ENCODE measurements around the gene ISYNA1. TPM values are rescaled to one million over a fixed set of nuclear protein-coding genes. Genes with fewer than 3 reads are reported as not detected.

Gene ISYNA1
- total and polyA plus RNA-seq, 10 of the 15 experiments (the other 5 are each of a cell fraction or from before 2014, with no cell fraction given) = 1.9 to 37.0 (median 9.1) TPM

DNA sequence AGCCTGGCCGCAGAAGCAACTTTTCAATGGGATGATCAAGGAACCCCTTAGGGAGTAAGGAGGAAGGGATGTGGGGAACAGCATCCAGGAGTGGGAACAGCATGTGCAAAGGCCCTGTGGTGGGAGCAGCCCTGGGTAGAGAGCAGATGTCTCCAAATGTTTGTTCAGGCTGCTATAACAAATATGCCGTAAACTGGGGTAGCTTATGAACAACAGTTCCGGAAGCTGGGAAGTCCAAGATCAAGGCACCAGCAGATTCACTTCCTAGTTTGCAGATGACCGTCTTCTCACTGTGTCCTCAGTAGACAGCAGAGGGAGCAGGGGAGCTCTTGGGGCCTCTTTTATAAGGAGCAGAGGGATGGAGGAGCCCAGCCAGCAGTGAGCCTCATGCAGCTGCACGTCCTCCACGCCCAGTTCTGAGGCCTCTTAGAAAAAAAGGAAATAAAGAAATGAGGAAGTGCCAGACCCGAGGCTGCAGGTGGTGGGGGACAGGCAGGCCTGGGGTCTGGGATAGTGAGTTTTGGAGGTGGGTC lies 36.3 kb downstream of the ISYNA1 start (continued):
- TF ChIP-seq, protein P1, sequence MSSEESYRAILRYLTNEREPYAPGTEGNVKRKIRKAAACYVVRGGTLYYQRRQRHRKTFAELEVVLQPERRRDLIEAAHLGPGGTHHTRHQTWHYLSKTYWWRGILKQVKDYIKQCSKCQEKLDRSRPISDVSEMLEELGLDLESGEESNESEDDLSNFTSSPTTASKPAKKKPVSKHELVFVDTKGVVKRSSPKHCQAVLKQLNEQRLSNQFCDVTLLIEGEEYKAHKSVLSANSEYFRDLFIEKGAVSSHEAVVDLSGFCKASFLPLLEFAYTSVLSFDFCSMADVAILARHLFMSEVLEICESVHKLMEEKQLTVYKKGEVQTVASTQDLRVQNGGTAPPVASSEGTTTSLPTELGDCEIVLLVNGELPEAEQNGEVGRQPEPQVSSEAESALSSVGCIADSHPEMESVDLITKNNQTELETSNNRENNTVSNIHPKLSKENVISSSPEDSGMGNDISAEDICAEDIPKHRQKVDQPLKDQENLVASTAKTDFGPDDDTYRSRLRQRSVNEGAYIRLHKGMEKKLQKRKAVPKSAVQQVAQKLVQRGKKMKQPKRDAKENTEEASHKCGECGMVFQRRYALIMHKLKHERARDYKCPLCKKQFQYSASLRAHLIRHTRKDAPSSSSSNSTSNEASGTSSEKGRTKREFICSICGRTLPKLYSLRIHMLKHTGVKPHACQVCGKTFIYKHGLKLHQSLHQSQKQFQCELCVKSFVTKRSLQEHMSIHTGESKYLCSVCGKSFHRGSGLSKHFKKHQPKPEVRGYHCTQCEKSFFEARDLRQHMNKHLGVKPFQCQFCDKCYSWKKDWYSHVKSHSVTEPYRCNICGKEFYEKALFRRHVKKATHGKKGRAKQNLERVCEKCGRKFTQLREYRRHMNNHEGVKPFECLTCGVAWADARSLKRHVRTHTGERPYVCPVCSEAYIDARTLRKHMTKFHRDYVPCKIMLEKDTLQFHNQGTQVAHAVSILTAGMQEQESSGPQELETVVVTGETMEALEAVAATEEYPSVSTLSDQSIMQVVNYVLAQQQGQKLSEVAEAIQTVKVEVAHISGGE (CRISPR knock-in tag; IDR thresholded peaks at IDR 0.05) = no peak
- no peak for TF ChIP-seq SMAD5 (IDR thresholded peaks at IDR 0.05; ENCODE audit: low read depth)
- no peak for TF ChIP-seq E2F8 (IDR thresholded peaks at IDR 0.05; ENCODE audit: low read depth, partially characterized antibody)
- TF ChIP-seq SREBF2 (IDR thresholded peaks at IDR 0.05; ENCODE audit: low read length) = no peak
- TF ChIP-seq NFYB (IDR thresholded peaks at IDR 0.05; ENCODE audit: insufficient read depth, low read depth, low read length) = no peak
- 0 out of 2 replicates have a peak, but pooled peaks have one; percentile 17 for TF ChIP-seq GABPA (IDR thresholded peaks at IDR 0.05; ENCODE audit: low read depth)
- peak; percentile 85 for TF ChIP-seq SMARCA5 (IDR thresholded peaks at IDR 0.05)
- TF ChIP-seq, protein P2, sequence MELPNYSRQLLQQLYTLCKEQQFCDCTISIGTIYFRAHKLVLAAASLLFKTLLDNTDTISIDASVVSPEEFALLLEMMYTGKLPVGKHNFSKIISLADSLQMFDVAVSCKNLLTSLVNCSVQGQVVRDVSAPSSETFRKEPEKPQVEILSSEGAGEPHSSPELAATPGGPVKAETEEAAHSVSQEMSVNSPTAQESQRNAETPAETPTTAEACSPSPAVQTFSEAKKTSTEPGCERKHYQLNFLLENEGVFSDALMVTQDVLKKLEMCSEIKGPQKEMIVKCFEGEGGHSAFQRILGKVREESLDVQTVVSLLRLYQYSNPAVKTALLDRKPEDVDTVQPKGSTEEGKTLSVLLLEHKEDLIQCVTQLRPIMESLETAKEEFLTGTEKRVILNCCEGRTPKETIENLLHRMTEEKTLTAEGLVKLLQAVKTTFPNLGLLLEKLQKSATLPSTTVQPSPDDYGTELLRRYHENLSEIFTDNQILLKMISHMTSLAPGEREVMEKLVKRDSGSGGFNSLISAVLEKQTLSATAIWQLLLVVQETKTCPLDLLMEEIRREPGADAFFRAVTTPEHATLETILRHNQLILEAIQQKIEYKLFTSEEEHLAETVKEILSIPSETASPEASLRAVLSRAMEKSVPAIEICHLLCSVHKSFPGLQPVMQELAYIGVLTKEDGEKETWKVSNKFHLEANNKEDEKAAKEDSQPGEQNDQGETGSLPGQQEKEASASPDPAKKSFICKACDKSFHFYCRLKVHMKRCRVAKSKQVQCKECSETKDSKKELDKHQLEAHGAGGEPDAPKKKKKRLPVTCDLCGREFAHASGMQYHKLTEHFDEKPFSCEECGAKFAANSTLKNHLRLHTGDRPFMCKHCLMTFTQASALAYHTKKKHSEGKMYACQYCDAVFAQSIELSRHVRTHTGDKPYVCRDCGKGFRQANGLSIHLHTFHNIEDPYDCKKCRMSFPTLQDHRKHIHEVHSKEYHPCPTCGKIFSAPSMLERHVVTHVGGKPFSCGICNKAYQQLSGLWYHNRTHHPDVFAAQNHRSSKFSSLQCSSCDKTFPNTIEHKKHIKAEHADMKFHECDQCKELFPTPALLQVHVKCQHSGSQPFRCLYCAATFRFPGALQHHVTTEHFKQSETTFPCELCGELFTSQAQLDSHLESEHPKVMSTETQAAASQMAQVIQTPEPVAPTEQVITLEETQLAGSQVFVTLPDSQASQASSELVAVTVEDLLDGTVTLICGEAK (IDR thresholded peaks at IDR 0.05; ENCODE audit: borderline replicate concordance) = no peak
- no peak for TF ChIP-seq MEF2A (IDR thresholded peaks at IDR 0.05; ENCODE audit: insufficient read depth, low read depth, low read length)
